ENCODE results near the gene MSN.
"Not testable (repeated sequence)": the region's sequence is repeated elsewhere in the genome, so short reads cannot be mapped to it uniquely, and the experiment has no call there.

MSN gene

DNA sequence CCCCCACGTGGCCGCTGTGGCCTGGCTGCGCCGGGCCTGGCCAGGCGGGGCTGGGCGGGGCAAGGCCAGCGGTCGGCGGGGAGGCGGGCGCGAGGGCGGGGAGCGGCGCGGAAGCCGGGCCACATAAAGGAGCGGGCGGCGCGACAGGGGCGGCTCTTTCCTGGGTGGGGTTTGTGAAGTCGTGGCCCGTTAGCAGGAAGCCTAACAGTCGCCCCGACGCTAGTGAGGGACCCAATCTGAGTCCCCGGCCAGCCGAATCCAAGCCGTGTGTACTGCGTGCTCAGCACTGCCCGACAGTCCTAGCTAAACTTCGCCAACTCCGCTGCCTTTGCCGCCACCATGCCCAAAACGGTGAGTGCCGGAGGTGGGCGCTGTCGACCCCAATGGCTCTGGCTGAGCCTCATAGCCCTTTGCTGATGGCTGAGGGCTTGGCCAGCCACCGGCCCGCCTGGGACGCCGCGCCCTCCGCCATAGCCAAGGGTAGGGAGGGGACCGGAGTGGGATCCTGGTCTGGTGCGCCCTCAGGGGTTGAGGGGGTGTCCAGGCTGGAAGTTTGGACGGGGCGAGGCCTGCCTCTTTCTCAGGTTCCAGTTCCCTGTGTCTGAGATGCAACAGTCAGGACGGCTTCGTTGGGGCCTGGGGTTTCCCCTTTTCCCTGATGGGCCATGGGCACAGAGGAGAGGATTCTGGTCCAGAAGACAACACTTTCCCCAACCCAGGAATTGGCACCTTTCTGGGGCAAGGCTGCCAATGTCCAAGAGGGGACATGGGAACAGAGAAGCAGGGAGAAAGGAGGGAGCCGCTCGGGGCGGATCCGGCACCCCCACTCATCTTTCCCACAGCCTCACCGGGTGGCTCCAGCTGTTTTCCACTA lies at the start of gene MSN:
Gene MSN (plus strand): TSS at position 152 of the 874 bp plus-strand sequence. CDS start 188 bp downstream, at position 340.
- Histone ChIP-seq H3K27ac (ENCODE audit: low read depth, low read length) (peak within 1 kb of the TSS; percentile 68), H3K4me2 (ENCODE audit: low read length) (peak within 1 kb of the TSS; percentile 90), H3K4me3 (ENCODE audit: low read length) (peak within 1 kb of the TSS; percentile 91), H3K4me1 (ENCODE audit: control insufficient read depth, low read length) (peaks cover 41% of the 10 kb centered on the region), H4K20me1 (ENCODE audit: control insufficient read depth, insufficient read depth, low read depth, low read length) (no peaks in the 10 kb centered on the region), H3K79me2 (ENCODE audit: control insufficient read depth, low read length) (peaks cover 51% of the 10 kb centered on the region), H3K27me3 (ENCODE audit: control insufficient read depth, low read length) (no peaks in the 10 kb centered on the region), H3F3A (ENCODE audit: control insufficient read depth, insufficient read depth) (no peaks in the 10 kb centered on the region), H3K9me3 (ENCODE audit: control insufficient read depth, insufficient read depth, low read length) (no peaks in the 10 kb centered on the region), H3K9me2 (replicated peaks; ENCODE audit: control insufficient read depth, low read length) (no peaks in the 10 kb centered on the region), H3K36me3 (ENCODE audit: control insufficient read depth, low read length) (peaks cover 41% of the 10 kb centered on the region)
- no peak for TF ChIP-seq EZH2phosphoT487 (IDR thresholded peaks at IDR 0.05; ENCODE audit: borderline replicate concordance, low read length)
- TF ChIP-seq, protein P1, sequence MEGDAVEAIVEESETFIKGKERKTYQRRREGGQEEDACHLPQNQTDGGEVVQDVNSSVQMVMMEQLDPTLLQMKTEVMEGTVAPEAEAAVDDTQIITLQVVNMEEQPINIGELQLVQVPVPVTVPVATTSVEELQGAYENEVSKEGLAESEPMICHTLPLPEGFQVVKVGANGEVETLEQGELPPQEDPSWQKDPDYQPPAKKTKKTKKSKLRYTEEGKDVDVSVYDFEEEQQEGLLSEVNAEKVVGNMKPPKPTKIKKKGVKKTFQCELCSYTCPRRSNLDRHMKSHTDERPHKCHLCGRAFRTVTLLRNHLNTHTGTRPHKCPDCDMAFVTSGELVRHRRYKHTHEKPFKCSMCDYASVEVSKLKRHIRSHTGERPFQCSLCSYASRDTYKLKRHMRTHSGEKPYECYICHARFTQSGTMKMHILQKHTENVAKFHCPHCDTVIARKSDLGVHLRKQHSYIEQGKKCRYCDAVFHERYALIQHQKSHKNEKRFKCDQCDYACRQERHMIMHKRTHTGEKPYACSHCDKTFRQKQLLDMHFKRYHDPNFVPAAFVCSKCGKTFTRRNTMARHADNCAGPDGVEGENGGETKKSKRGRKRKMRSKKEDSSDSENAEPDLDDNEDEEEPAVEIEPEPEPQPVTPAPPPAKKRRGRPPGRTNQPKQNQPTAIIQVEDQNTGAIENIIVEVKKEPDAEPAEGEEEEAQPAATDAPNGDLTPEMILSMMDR (IDR thresholded peaks at IDR 0.05; ENCODE audit: low read depth, low read length, poor library complexity, severe bottlenecking), result no peak

DNA sequence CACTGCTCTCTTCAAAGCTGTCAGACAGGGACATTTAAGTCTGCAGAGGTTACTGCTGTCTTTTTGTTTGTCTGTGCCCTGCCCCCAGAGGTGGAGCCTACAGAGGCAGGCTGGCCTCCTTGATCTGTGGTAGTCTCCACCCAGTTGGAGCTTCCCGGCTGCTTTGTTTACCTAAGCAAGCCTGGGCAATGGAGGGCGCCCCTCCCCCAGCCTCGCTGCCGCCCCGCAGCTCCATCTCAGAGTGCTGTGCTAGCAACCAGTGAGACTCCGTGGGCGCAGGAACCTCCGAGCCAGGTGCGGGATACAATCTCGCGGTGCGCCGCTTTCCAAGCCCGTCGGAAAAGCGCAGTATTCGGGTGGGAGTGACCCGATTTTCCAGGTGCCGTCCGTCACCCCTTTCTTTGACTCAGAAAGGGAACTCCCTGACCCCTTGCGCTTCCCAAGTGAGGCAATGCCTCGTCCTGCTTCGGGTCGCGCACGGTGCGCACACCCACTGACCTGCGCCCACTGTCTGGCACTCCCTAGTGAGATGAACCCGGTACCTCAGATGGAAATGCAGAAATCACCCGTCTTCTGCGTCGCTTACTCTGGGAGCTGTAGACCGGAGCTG lies 47.3 kb upstream of the MSN start:
- H3K4me2 ChIP-seq (ENCODE audit: low read length); H3K27me3 ChIP-seq (ENCODE audit: control insufficient read depth, low read length); H3K9me3 ChIP-seq (ENCODE audit: control insufficient read depth, insufficient read depth, low read length); H3K36me3 ChIP-seq (ENCODE audit: control insufficient read depth, low read length); H4K20me1 ChIP-seq (ENCODE audit: control insufficient read depth, insufficient read depth, low read depth, low read length); H3F3A ChIP-seq (ENCODE audit: control insufficient read depth, insufficient read depth); H3K27ac ChIP-seq (ENCODE audit: low read depth, low read length); H3K4me3 ChIP-seq (ENCODE audit: low read length); H3K4me1 ChIP-seq (ENCODE audit: control insufficient read depth, low read length); H3K9me2 ChIP-seq (replicated peaks; ENCODE audit: control insufficient read depth, low read length); H3K79me2 ChIP-seq (ENCODE audit: control insufficient read depth, low read length): not testable (repeated sequence)

DNA sequence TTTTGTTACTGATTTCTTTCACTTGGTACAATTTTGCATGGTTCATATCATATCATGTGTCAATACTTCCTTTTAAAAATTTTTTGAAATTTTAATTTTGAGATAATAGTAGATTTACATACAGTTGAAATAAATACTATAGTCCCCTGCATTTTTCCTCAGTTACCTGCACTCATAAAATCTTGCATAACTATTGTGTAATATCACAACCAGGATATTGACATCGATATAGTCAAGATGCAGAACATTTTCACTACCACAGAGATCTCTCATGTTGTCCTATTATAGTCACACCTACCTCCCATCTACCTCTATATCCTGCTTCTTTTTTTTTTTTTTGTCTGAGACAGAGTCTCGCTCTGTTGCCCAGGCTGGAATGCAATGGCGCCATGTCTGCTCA lies 36.7 kb upstream of the MSN start:
- H3K9me2 ChIP-seq (replicated peaks; ENCODE audit: control insufficient read depth, low read length), result no peaks in the 10 kb centered on the region
- H3K36me3 ChIP-seq (ENCODE audit: control insufficient read depth, low read length), result no peaks in the 10 kb centered on the region
- no peaks in the 10 kb centered on the region for H3K27me3 ChIP-seq (ENCODE audit: control insufficient read depth, low read length)
- no peaks in the 10 kb centered on the region for H3F3A ChIP-seq (ENCODE audit: control insufficient read depth, insufficient read depth)
- no peaks in the 10 kb centered on the region for H4K20me1 ChIP-seq (ENCODE audit: control insufficient read depth, insufficient read depth, low read depth, low read length)
- peaks cover 4% of the 10 kb centered on the region; the same call in 1 of the 2 replicates for H3K9me3 ChIP-seq (ENCODE audit: control insufficient read depth, insufficient read depth, low read length)
- H3K4me2 ChIP-seq (ENCODE audit: low read length), result no peak overlapping the region
- H3K27ac ChIP-seq (ENCODE audit: low read depth, low read length), result no peak overlapping the region
- H3K4me1 ChIP-seq (ENCODE audit: control insufficient read depth, low read length), result no peaks in the 10 kb centered on the region
- H3K4me3 ChIP-seq (ENCODE audit: low read length), result no peak overlapping the region
- TF ChIP-seq EZH2phosphoT487 (IDR thresholded peaks at IDR 0.05; ENCODE audit: borderline replicate concordance, low read length), result no peak
- TF ChIP-seq, protein P1 (IDR thresholded peaks at IDR 0.05; ENCODE audit: low read depth, low read length, poor library complexity, severe bottlenecking), result no peak
- no peaks in the 10 kb centered on the region for H3K79me2 ChIP-seq (ENCODE audit: control insufficient read depth, low read length)

DNA sequence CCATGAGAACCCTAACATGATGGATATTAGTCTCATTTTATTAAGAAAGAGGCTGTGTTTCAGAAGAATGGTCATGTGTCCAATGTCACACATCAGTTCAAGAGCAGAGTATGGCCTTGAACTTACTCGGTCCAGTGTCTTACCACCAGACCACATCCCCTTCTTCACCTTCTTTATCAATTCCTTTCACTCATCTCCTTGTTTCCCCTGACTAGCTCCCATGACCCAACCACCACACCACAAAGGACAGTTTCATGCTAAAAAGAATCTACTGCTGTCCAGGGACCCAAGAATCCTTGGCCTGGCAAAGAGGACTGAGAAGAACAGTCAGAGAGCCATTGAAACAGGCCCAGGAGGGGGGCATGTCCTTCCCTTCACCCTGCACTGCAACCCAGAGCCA lies 33.6 kb upstream of the MSN start:
- Histone ChIP-seq H3K27me3 (ENCODE audit: control insufficient read depth, low read length) (no peaks in the 10 kb centered on the region), H3K27ac (ENCODE audit: low read depth, low read length) (no peak overlapping the region), H3K79me2 (ENCODE audit: control insufficient read depth, low read length) (no peaks in the 10 kb centered on the region), H3K4me3 (ENCODE audit: low read length) (no peak overlapping the region), H4K20me1 (ENCODE audit: control insufficient read depth, insufficient read depth, low read depth, low read length) (no peaks in the 10 kb centered on the region), H3K4me1 (ENCODE audit: control insufficient read depth, low read length) (no peaks in the 10 kb centered on the region), H3K9me3 (ENCODE audit: control insufficient read depth, insufficient read depth, low read length) (no peaks in the 10 kb centered on the region), H3K4me2 (ENCODE audit: low read length) (no peak overlapping the region), H3K36me3 (ENCODE audit: control insufficient read depth, low read length) (no peaks in the 10 kb centered on the region), H3K9me2 (replicated peaks; ENCODE audit: control insufficient read depth, low read length) (no peaks in the 10 kb centered on the region), H3F3A (ENCODE audit: control insufficient read depth, insufficient read depth) (no peaks in the 10 kb centered on the region)
- TF ChIP-seq, protein P1 (IDR thresholded peaks at IDR 0.05; ENCODE audit: low read depth, low read length, poor library complexity, severe bottlenecking), result no peak
- no peak for TF ChIP-seq EZH2phosphoT487 (IDR thresholded peaks at IDR 0.05; ENCODE audit: borderline replicate concordance, low read length)

Measured in DOHH2 (cell line).